GM23248 (cell line): Measurements from ENCODE around the gene HMCN1. TPM values are rescaled to one million over a fixed set of nuclear protein-coding genes. Genes with fewer than 3 reads are reported as not detected.

Experiments
- DNase-seq: peaks from one replicate; pipeline ENCODE4 v3.0.0-alpha.2; 2015
- H2AFZ ChIP-seq: fragments of 200-600 bp; sonication (generic); 2 replicates; pipeline ENCODE4 v1.6.1; 2016; ENCODE audit warnings: antibody characterized with exemption
- H3F3A ChIP-seq: fragments of 200-600 bp; sonication (generic); 2 replicates; pipeline ENCODE4 v1.6.1; 2016; ENCODE audit warnings: mild to moderate bottlenecking, antibody characterized with exemption, mixed run types; ENCODE audit not compliant: insufficient read depth
- H3K27ac ChIP-seq: fragments of 200-600 bp; sonication (generic); 2 replicates; pipeline ENCODE4 v1.5.1; 2016; ENCODE audit warnings: mild to moderate bottlenecking
- H3K27me3 ChIP-seq: fragments of 200-600 bp; sonication (generic); replicated peaks from 2 replicates; pipeline ENCODE4 v1.6.1; 2016; ENCODE audit warnings: mild to moderate bottlenecking; ENCODE audit not compliant: insufficient read depth
- H3K36me3 ChIP-seq: fragments of 200-600 bp; sonication (generic); 2 replicates; pipeline ENCODE4 v1.6.1; 2016; ENCODE audit warnings: low read depth, mild to moderate bottlenecking
- H3K4me1 ChIP-seq: fragments of 200-600 bp; sonication (generic); 2 replicates; pipeline ENCODE4 v1.6.1; 2016; ENCODE audit warnings: mild to moderate bottlenecking; ENCODE audit not compliant: insufficient read depth
- H3K4me2 ChIP-seq: fragments of 200-600 bp; sonication (generic); one replicate; pipeline ENCODE4 v1.6.1; 2016; ENCODE audit warnings: mild to moderate bottlenecking; ENCODE audit not compliant: unreplicated experiment
- H3K4me3 ChIP-seq: fragments of 200-600 bp; sonication (generic); 2 replicates; pipeline ENCODE4 v1.5.1; 2016; ENCODE audit warnings: mild to moderate bottlenecking
- H3K79me2 ChIP-seq: fragments of 200-600 bp; sonication (generic); 2 replicates; pipeline ENCODE4 v1.6.1; 2016; ENCODE audit warnings: mild to moderate bottlenecking; ENCODE audit not compliant: insufficient read depth
- H3K9ac ChIP-seq: fragments of 200-600 bp; sonication (generic); 2 replicates; pipeline ENCODE4 v1.6.1; 2016; ENCODE audit warnings: mild to moderate bottlenecking
- H3K9me2 ChIP-seq: fragments of 200-600 bp; sonication (generic); 2 replicates; pipeline ENCODE4 v1.6.1; 2016; ENCODE audit warnings: mixed run types, mild to moderate bottlenecking, moderate library complexity; ENCODE audit not compliant: insufficient read depth
- H3K9me3 ChIP-seq: fragments of 200-600 bp; sonication (generic); one replicate; pipeline ENCODE4 v1.6.1; 2017; ENCODE audit warnings: low read depth
- H4K20me1 ChIP-seq: fragments of 200-600 bp; sonication (generic); 2 replicates; pipeline ENCODE4 v1.6.0; 2016; ENCODE audit not compliant: insufficient read depth
- EZH2 ChIP-seq: fragments of 200-600 bp; sonication (generic); IDR thresholded peaks from 2 replicates; pipeline ENCODE4 v1.6.1; 2018; ENCODE audit warnings: antibody characterized with exemption, mild to moderate bottlenecking; ENCODE audit not compliant: insufficient read depth, poor library complexity, severe bottlenecking
- EZH2phosphoT487 ChIP-seq: fragments of 200-600 bp; sonication (generic); IDR thresholded peaks from 2 replicates; pipeline ENCODE4 v1.6.1; 2018; ENCODE audit warnings: antibody characterized with exemption, moderate library complexity, mild to moderate bottlenecking, low read depth; ENCODE audit not compliant: insufficient read depth
- WGBS, 2 experiments: methylation state at CpG; one replicate each; pipeline ENCODE4 v1.1.6; 2015 to 2017; ENCODE audit warnings: low lambda C conversion rate in 2 of 2, low coverage in 1 of 2; ENCODE audit errors: missing lambda C conversion rate in 2 of 2; 5-methylcytosine and 5-hydroxymethylcytosine counted together
- in situ Hi-C: fragments of 300-500 bp; cut with MboI; formaldehyde crosslinking; loops from 2 replicates; pipeline ENCODE4 v1.15.0; 2020
- polyA plus RNA-seq: library from polyadenylated mRNA; unstranded; fragments of >200 nt; fragmentation: Nextera tagmentation; extraction: Ambion mirVana; gene quantifications from 2 replicates; pipeline ENCODE4 v1.2.1, GENCODE V29; 2016
- total RNA-seq: library from RNA; depleted of rRNA; stranded (reverse); fragments of >200 nt; shearing (Covaris generic); gene quantifications from 2 replicates; pipeline ENCODE4 v1.2.3, GENCODE V29; 2014

Gene HMCN1
- total and polyA plus RNA-seq, 2 experiments from 2014 or later, result 1.8 to 5.2 TPM

- Histone ChIP-seq H3K79me2 (no peaks in the 10 kb centered on the region), H3K4me1 (no peaks in the 10 kb centered on the region), H3F3A (peaks cover 6% of the 10 kb centered on the region; the same call in 1 of the 2 replicates), H3K9me3 (no peaks in the 10 kb centered on the region), H3K36me3 (no peaks in the 10 kb centered on the region), H3K4me3 (no peak overlapping the region), H3K27ac (no peak overlapping the region), H3K4me2 (no peak overlapping the region), H2AFZ (no peak overlapping the region), H4K20me1 (no peaks in the 10 kb centered on the region), H3K9me2 (no peaks in the 10 kb centered on the region), H3K9ac (no peak overlapping the region), H3K27me3 (no peaks in the 10 kb centered on the region)
- in situ Hi-C loops, result no loop called here
- no peak for DNase-seq
- TF ChIP-seq EZH2phosphoT487, result no peak
- TF ChIP-seq EZH2, result no peak
Measured at GRCh38 chr1:185990565-185990964, 256.4 kb downstream of the HMCN1 start.

- Histone ChIP-seq H3K4me1 (peaks cover 4% of the 10 kb centered on the region; the same call in 1 of the 2 replicates), H4K20me1 (no peaks in the 10 kb centered on the region), H3K36me3 (no peaks in the 10 kb centered on the region), H3K9me2 (no peaks in the 10 kb centered on the region), H3K79me2 (no peaks in the 10 kb centered on the region), H3K4me3 (no peak overlapping the region), H2AFZ (no peak overlapping the region), H3K27me3 (no peaks in the 10 kb centered on the region), H3K4me2 (no peak overlapping the region), H3F3A (peaks cover 12% of the 10 kb centered on the region), H3K9me3 (no peaks in the 10 kb centered on the region), H3K9ac (no peak overlapping the region), H3K27ac (no peak overlapping the region)
- WGBS, 2 experiments, result 81 to 84% methylated on average over 2 of the region's 2 CpGs
- TF ChIP-seq EZH2, result no peak
- no peak for TF ChIP-seq EZH2phosphoT487
- no peak for DNase-seq
- in situ Hi-C loops, result no loop called here
Measured at GRCh38 chr1:185991266-185991665, 257.1 kb downstream of the HMCN1 start.

- H3K9me3 ChIP-seq, result no peaks in the 10 kb centered on the region
- H3K9me2 ChIP-seq, result peaks cover 8% of the 10 kb centered on the region; the same call in 1 of the 2 replicates
- H3K79me2 ChIP-seq, result no peaks in the 10 kb centered on the region
- H3K36me3 ChIP-seq, result no peaks in the 10 kb centered on the region
- peak; percentile 81 for DNase-seq
- H3K9ac ChIP-seq, result no peak overlapping the region
- no peak for TF ChIP-seq EZH2phosphoT487
- TF ChIP-seq EZH2, result no peak
- no peak overlapping the region for H3K27ac ChIP-seq
- in situ Hi-C loops, result no loop called here
- 13 to 14% methylated on average over 2 of the region's 2 CpGs for WGBS, 2 experiments
- H4K20me1 ChIP-seq, result no peaks in the 10 kb centered on the region
- H3K4me3 ChIP-seq, result no peak overlapping the region
- H3K4me2 ChIP-seq, result no peak overlapping the region
- H3K4me1 ChIP-seq, result peaks cover 11% of the 10 kb centered on the region
- H2AFZ ChIP-seq, result no peak overlapping the region
- peaks cover 12% of the 10 kb centered on the region for H3F3A ChIP-seq
- no peaks in the 10 kb centered on the region for H3K27me3 ChIP-seq
Measured at GRCh38 chr1:185996211-185996610, 262.0 kb downstream of the HMCN1 start.

GRCh38 chr1:185998391-185998790, 264.2 kb downstream of the HMCN1 start:
- Histone ChIP-seq H3F3A (peaks cover 7% of the 10 kb centered on the region), H3K4me3 (no peak overlapping the region), H3K9me2 (peaks cover 8% of the 10 kb centered on the region; the same call in 1 of the 2 replicates), H3K4me2 (no peak overlapping the region), H3K79me2 (no peaks in the 10 kb centered on the region), H3K9ac (no peak overlapping the region), H3K27me3 (no peaks in the 10 kb centered on the region), H4K20me1 (no peaks in the 10 kb centered on the region), H2AFZ (no peak overlapping the region), H3K9me3 (no peaks in the 10 kb centered on the region), H3K27ac (no peak overlapping the region), H3K4me1 (peaks cover 11% of the 10 kb centered on the region), H3K36me3 (no peaks in the 10 kb centered on the region)
- WGBS, 2 experiments, result 97 to 98% methylated on average over 2 of the region's 2 CpGs
- in situ Hi-C loops, result no loop called here
- DNase-seq, result no peak
- no peak for TF ChIP-seq EZH2
- TF ChIP-seq EZH2phosphoT487, result no peak

GRCh38 chr1:186002406-186002805, 268.2 kb downstream of the HMCN1 start:
- in situ Hi-C loops, result no loop called here
- no peak for DNase-seq
- TF ChIP-seq EZH2, result no peak
- no peak for TF ChIP-seq EZH2phosphoT487
- no peak overlapping the region for H2AFZ ChIP-seq
- no peaks in the 10 kb centered on the region for H3F3A ChIP-seq
- no peaks in the 10 kb centered on the region for H3K4me1 ChIP-seq
- no peaks in the 10 kb centered on the region for H3K9me3 ChIP-seq
- no peaks in the 10 kb centered on the region for H3K36me3 ChIP-seq
- H3K27ac ChIP-seq, result no peak overlapping the region
- no peak overlapping the region for H3K4me3 ChIP-seq
- no peaks in the 10 kb centered on the region for H3K27me3 ChIP-seq
- 94 to 100% methylated on average over 2 of the region's 2 CpGs for WGBS, 2 experiments
- no peak overlapping the region for H3K4me2 ChIP-seq
- H4K20me1 ChIP-seq, result no peaks in the 10 kb centered on the region
- H3K9me2 ChIP-seq, result peaks cover 1% of the 10 kb centered on the region; the same call in 1 of the 2 replicates
- H3K79me2 ChIP-seq, result no peaks in the 10 kb centered on the region
- no peak overlapping the region for H3K9ac ChIP-seq
